ENCODE data around the gene KLHL21. TPM values are rescaled to one million over a fixed set of nuclear protein-coding genes. Genes with fewer than 3 reads are reported as not detected.

The KLHL21 gene
- total RNA-seq, 2 experiments from 2014 or later = 39.0 to 42.0 TPM

DNA sequence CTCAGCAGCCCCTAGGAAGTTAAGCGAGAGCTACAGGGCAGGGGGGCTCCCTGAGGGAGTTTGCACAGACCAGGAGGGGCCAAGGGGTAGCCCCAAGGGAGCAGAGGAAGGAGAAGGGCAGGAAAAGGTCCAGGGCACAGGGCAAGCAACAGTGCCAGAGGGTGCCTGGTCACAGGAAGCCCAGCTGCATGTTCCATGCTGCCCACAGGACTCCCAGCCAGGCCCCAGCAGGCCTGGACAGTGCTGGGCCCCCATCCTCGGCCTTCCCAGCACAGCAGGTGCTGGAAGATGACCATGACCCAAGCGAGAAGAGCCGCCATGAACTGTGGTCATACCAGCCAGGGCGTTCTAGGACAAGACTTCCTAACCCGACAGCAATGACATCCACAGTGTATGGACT lies 11.0 kb downstream of the KLHL21 start:
- H3K4me1 Mint-ChIP-seq = peaks cover 21% of the 10 kb centered on the region
- POLR2A ChIA-PET = interaction anchor here (1.1 to 2.2 kb wide), 2 partner anchors 12 kb away, joined by 4 to 8 read pairs; partner anchors contain the start of gene ZBTB48

DNA sequence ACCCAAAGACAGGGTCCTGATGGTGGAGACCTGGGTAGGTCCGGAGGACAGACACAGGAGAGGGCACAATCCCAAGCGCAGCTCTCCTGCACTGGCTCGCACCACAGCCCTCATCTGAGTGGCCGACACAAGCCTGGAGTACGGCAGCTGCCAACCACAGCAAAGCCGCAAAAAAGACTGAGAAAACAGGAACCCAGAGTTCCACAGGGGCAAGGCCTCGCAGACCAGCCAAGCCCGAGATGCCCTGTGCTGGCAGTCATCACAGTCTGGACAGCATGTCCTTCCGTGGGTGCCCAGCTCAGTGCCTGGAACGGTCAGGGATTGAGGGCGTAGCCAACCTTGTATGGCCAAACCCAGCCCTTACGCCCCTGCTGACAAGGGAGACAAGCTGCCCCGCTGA lies 11.4 kb downstream of the KLHL21 start:
- no peaks in the 10 kb centered on the region for H3K36me3 Mint-ChIP-seq
- H3K9me3 Mint-ChIP-seq = no peaks in the 10 kb centered on the region
- H3K4me1 Mint-ChIP-seq = peaks cover 19% of the 10 kb centered on the region
- H3K27me3 Mint-ChIP-seq = no peaks in the 10 kb centered on the region
- POLR2A ChIA-PET = interaction anchor here (1.1 to 2.2 kb wide), 2 partner anchors 11 to 12 kb away, joined by 4 to 8 read pairs; partner anchors contain the start of gene ZBTB48
- ATAC-seq (ENCODE audit: low read depth) (peak; percentile 25), DNase-seq (no peak)
- peak overlapping the region; percentile 78 for H3K27ac Mint-ChIP-seq
- no peak overlapping the region for H3K4me3 Mint-ChIP-seq

More for the DNA sequence above, 11.0 kb downstream of the KLHL21 start:
- Mint-ChIP-seq H3K27me3 (no peaks in the 10 kb centered on the region), H3K27ac (peak overlapping the region; percentile 78), H3K36me3 (peaks cover 2% of the 10 kb centered on the region), H3K9me3 (no peaks in the 10 kb centered on the region), H3K4me3 (no peak overlapping the region)
- ATAC-seq (ENCODE audit: low read depth) (no peak), DNase-seq (no peak)

DNA sequence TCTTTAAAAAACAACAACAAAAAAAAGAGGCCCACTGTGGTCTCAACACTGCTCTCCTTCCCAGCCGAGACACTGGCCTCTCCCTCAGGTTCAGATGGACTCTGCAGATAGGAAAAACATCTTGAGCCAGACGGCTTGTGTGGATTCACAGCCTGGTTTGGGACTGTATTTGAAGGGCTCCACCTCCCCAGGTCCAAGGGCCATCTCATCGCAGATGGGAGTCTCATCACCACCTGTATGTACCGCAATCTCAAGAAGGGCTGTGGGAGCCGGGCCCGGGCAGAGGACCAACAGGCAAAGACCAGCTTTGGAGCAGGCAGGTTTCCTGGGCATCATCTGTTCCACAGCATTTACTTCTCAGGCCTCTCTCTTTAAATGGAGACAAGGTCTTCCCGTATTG lies 12.6 kb downstream of the KLHL21 start:
- H3K27me3 Mint-ChIP-seq = no peaks in the 10 kb centered on the region
- DNase-seq (no peak), ATAC-seq (ENCODE audit: low read depth) (no peak)
- peaks cover 19% of the 10 kb centered on the region for H3K4me1 Mint-ChIP-seq
- POLR2A ChIA-PET = interaction anchor here (1.1 kb wide), 1 partner anchor 566 kb away, joined by 3 read pairs; no protein-coding TSS in a partner anchor
- no peaks in the 10 kb centered on the region for H3K9me3 Mint-ChIP-seq
- H3K4me3 Mint-ChIP-seq = no peak overlapping the region
- H3K27ac Mint-ChIP-seq = no peak overlapping the region
- H3K36me3 Mint-ChIP-seq = no peaks in the 10 kb centered on the region

DNA sequence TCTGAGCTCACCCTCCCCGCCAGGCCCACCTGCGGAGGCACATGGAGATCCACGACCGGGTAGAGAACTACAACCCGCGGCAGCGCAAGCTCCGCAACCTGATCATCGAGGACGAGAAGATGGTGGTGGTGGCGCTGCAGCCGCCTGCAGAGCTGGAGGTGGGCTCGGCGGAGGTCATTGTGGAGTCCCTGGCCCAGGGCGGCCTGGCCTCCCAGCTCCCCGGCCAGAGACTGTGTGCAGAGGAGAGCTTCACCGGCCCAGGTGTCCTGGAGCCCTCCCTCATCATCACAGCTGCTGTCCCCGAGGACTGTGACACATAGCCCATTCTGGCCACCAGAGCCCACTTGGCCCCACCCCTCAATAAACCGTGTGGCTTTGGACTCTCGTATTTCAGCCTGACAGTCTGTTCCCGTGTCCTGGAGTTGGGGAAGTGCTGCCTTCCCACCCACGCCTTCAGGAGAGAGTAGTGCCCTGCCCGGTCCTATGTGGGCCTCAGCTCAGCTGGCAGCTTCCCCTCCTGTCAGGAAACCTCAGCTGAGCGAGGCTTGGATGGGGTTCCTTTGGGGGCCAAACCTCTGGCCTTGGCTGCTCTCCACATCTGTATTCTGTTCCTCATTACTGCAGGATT lies 13.7 kb downstream of the KLHL21 start:
- DNase-seq = no peak
- POLR2A ChIA-PET = interaction anchor here (0.6 to 1.1 kb wide), 2 partner anchors 14 to 565 kb away, joined by 3 read pairs; partner anchors contain the start of gene KLHL21
- H3K9me3 Mint-ChIP-seq = no peaks in the 10 kb centered on the region
- no peak overlapping the region for H3K4me3 Mint-ChIP-seq
- H3K4me1 Mint-ChIP-seq = peaks cover 21% of the 10 kb centered on the region
- no peak for ATAC-seq (ENCODE audit: low read depth)
- no peaks in the 10 kb centered on the region for H3K27me3 Mint-ChIP-seq
- H3K27ac Mint-ChIP-seq = no peak overlapping the region
- peaks cover 1% of the 10 kb centered on the region for H3K36me3 Mint-ChIP-seq

DNA sequence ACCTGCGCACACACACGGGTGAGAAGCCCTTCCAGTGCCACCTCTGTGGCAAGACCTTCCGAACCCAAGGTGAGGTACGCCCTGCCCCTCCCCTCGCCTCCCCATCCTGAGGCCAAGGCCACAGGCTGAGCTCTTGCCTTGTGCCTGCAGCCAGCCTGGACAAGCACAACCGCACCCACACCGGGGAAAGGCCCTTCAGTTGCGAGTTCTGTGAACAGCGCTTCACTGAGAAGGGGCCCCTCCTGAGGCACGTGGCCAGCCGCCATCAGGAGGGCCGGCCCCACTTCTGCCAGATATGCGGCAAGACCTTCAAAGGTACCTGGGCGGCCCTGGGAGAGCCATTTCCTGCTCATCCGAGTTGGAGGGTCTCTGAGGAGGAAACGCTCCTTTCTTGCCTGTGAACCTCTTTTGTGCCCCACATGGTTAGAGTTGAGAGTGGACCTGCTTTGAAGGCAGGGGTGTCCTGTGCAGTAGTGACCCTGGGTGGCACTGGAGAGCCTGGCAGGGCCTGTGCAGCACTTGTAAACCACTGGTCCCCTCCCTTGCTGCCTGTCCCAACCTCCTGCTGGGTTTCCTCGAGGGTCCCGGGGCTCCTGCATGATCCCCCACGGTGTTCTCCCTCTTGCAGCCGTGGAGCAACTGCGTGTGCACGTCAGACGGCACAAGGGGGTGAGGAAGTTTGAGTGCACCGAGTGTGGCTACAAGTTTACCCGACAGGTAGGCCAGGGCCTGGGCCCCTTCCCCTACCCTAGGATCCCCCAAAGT lies 14.4 kb downstream of the KLHL21 start:
- no peaks in the 10 kb centered on the region for H3K9me3 Mint-ChIP-seq
- peaks cover 21% of the 10 kb centered on the region for H3K4me1 Mint-ChIP-seq
- H3K27ac Mint-ChIP-seq = peak overlapping the region; percentile 26
- ATAC-seq (ENCODE audit: low read depth) (no peak), DNase-seq (no peak)
- POLR2A ChIA-PET = no interaction called here
- H3K27me3 Mint-ChIP-seq = no peaks in the 10 kb centered on the region
- H3K4me3 Mint-ChIP-seq = no peak overlapping the region
- H3K36me3 Mint-ChIP-seq = peaks cover 1% of the 10 kb centered on the region

DNA sequence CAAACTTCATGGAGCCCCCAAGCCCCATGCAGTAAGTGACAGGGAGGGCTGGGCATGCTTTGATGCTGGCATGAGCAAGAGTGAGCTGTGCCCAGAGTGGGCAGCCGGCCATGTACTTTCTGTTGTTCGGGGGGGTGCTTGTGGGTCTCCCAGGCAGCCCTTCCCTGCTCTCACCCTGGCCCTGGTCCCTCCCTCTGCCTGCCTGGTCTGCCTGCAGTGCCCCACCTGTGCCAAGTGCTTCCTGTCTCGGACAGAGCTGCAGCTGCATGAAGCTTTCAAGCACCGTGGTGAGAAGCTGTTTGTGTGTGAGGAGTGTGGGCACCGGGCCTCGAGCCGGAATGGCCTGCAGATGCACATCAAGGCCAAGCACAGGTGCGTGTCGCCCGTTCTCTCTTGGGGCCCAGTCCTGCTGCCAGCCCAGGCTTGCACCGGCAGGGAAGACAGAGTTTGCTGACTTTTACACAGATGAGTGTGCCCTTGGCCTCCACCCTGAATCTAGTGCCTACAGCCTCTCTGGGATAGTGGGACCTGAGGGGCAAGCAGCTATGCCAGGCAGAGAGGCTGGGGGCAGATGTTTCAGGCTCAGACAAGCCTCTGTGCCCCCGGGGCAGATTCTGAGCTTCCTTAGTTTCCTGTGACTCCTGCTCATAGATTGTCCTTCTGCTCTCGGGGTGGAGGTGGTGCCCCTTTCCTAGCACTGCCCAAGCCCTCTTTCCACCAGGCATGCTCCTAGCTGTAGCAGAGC lies 15.2 kb downstream of the KLHL21 start:
- no peaks in the 10 kb centered on the region for H3K27me3 Mint-ChIP-seq
- H3K9me3 Mint-ChIP-seq = no peaks in the 10 kb centered on the region
- ATAC-seq (ENCODE audit: low read depth) (no peak), DNase-seq (no peak)
- H3K4me3 Mint-ChIP-seq = no peak overlapping the region
- H3K36me3 Mint-ChIP-seq = peaks cover 1% of the 10 kb centered on the region
- POLR2A ChIA-PET = no interaction called here
- H3K27ac Mint-ChIP-seq = peak overlapping the region; percentile 51
- H3K4me1 Mint-ChIP-seq = peaks cover 20% of the 10 kb centered on the region

DNA sequence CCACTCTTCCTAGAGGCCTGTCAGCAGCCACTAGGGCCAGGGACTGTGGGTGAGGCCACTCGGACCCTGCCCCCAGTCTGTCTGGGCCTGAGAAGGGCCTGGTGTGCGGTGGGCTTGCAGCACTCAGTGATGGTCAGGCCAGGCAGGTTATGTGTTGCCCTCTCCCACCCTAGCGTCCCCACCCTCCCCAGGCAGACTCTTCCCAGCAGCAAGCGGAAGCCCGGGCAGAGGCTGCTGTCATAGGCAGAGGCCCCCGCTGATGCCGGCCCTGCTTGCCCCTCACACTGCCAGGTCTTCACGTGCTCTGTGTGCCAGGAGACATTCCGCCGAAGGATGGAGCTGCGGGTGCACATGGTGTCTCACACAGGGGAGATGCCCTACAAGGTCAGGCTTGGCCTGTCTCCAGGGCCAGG lies 16.3 kb downstream of the KLHL21 start:
- H3K36me3 Mint-ChIP-seq = peaks cover 1% of the 10 kb centered on the region
- H3K27me3 Mint-ChIP-seq = no peaks in the 10 kb centered on the region
- no peaks in the 10 kb centered on the region for H3K9me3 Mint-ChIP-seq
- DNase-seq (no peak), ATAC-seq (ENCODE audit: low read depth) (no peak)
- POLR2A ChIA-PET = no interaction called here
- H3K4me1 Mint-ChIP-seq = peaks cover 16% of the 10 kb centered on the region
- no peak overlapping the region for H3K27ac Mint-ChIP-seq
- H3K4me3 Mint-ChIP-seq = no peak overlapping the region

DNA sequence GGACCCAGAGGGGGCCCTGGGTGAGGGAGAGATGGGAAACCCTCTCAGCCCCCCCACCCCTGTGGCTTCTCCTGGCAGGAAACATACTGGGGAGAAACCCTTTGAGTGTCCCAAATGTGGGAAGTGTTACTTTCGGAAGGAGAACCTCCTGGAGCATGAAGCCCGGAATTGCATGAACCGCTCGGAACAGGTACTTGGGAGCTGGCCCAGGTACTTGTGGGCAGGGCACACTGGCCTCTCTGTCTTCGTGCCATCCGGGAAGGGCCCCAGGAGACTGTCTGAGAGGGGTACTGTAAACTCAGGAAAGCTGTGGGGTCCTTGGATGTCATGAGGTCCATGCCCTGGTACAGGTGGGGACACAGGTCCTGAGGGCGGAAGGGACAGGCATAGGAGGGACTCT lies 16.8 kb downstream of the KLHL21 start:
- no peak overlapping the region for H3K4me3 Mint-ChIP-seq
- no peak for DNase-seq
- H3K9me3 Mint-ChIP-seq = no peaks in the 10 kb centered on the region
- no peaks in the 10 kb centered on the region for H3K27me3 Mint-ChIP-seq
- no peak overlapping the region for H3K27ac Mint-ChIP-seq
- no peak for ATAC-seq (ENCODE audit: low read depth)
- H3K36me3 Mint-ChIP-seq = peaks cover 1% of the 10 kb centered on the region
- peaks cover 17% of the 10 kb centered on the region for H3K4me1 Mint-ChIP-seq
- POLR2A ChIA-PET = no interaction called here

DNA sequence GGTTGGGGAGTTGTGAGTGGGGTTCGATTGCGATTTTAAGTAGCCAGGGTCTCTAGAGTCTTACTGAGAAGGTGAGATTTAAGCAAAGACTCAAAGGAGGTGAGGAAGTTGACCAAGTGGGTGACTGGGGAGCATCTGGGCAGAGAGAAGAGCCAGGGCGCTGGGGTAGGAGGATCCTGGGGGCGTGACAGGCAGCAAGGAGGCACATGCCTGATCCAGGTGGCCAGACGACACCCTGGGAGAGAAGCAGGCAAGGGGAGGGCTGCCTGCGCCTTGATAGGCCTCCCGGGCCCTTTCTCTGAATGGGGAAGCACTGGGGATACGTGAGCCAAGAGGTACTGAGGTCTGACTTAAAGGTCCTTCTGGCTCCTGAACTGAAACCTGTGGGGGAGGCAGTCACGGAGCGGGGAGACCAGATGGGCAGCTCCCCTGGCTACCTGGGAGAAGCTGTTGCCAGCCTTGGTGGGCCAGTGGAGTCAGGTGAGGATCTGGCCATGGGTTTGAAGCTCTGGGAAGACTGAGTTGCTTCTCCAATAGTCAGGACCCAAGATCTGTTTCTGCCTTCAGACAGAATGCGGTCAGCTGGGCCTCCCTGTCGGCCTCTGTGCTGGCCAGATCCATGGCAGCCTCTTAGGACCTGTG lies 17.5 kb downstream of the KLHL21 start:
- no peak overlapping the region for H3K4me3 Mint-ChIP-seq
- no peaks in the 10 kb centered on the region for H3K27me3 Mint-ChIP-seq
- H3K4me1 Mint-ChIP-seq = peaks cover 18% of the 10 kb centered on the region
- H3K27ac Mint-ChIP-seq = no peak overlapping the region
- H3K9me3 Mint-ChIP-seq = no peaks in the 10 kb centered on the region
- ATAC-seq (ENCODE audit: low read depth) (no peak), DNase-seq (no peak)
- peaks cover 1% of the 10 kb centered on the region for H3K36me3 Mint-ChIP-seq
- POLR2A ChIA-PET = no interaction called here

DNA sequence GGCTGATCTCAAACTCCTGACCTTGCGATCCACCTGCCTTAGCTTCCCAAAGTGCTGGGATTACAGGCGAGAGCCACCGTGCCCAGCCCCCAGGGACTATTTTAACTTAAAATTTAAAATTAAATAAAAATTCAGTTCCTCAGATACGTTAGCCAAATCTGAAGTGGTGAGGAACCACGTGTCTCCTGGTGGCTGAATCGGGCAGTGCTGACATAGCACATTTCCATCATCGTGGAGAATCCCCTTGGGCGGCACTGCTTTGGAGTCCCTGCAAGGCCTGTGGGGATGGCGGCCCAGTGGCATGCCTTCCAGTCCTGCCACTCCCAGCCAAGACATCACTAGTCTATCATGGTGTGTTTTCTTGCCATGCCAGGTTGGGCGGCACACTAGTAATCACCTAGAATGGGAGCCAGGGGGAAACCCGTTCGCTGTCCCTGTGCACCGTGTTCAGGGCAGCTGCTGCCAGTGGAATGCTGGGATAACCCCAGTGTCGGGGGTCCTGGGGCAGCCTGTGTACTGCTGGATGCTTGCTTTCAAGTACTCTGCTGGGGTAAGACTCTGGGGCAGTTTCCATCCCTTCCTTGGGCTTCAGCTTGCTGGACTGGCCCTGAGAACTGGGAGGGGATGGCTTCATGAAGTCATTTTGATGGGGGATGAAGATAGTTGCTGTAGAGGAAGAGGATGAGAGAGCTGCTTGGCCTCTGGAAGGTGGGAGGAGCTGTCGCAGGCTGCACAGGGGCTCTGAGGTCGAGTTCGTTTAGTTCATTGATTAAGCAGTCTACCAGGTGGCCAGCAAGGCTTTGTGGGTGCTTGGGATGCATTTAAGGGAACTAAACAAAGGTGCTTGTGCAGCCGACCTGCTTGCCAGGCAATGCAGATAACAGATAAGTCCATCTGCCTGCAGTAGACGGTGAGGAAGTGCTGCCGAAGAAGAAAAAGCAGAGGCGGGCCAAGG lies 18.3 kb downstream of the KLHL21 start:
- POLR2A ChIA-PET = interaction anchor here (4.9 kb wide), 1 partner anchor 15 kb away, joined by 41 read pairs; no protein-coding TSS in a partner anchor
- Mint-ChIP-seq H3K4me1 (peaks cover 21% of the 10 kb centered on the region), H3K27ac (no peak overlapping the region), H3K27me3 (no peaks in the 10 kb centered on the region), H3K4me3 (no peak overlapping the region), H3K9me3 (no peaks in the 10 kb centered on the region), H3K36me3 (peaks cover 3% of the 10 kb centered on the region)
- no peak for ATAC-seq (ENCODE audit: low read depth)
- no peak for DNase-seq

DNA sequence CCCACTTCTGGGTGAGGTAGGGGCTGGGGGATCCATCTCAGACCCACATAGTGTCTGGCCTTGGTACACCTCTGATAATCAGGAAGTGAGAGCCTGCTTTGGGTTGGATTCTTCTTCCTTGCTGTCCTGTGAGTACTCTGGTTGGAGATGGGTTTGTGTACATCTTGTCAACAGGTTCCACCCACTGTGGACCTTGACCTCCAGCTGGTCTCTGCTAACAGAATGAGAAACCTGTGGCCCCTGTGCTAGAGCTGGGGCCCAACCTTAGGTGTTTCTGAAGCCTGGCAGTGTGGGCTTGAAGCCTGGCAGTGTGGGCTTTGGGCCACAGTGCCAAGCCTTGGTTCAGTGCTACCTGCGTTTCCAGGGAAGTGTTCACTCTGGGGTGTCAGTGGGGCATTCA lies 20.3 kb downstream of the KLHL21 start:
- no peak overlapping the region for H3K4me3 Mint-ChIP-seq
- peaks cover 2% of the 10 kb centered on the region for H3K27me3 Mint-ChIP-seq
- POLR2A ChIA-PET = interaction anchor here (3.2 to 4.9 kb wide), 2 partner anchors 17 to 21 kb away, joined by 33 to 41 read pairs; partner anchors contain the start of gene KLHL21
- no peak overlapping the region for H3K27ac Mint-ChIP-seq
- ATAC-seq (ENCODE audit: low read depth) (no peak), DNase-seq (no peak)
- H3K36me3 Mint-ChIP-seq = peaks cover 3% of the 10 kb centered on the region
- H3K4me1 Mint-ChIP-seq = peaks cover 26% of the 10 kb centered on the region
- no peaks in the 10 kb centered on the region for H3K9me3 Mint-ChIP-seq
